Astrocyte of the spinal cord (primary cell): ENCODE measurements around the gene SEMA4G.
"Not testable (repeated sequence)": the region's sequence is repeated elsewhere in the genome, so short reads cannot be mapped to it uniquely, and the experiment has no call there.

Experiments
- DNase-seq: peaks from one replicate; pipeline ENCODE4 v3.0.0; 2011; ENCODE audit warnings: low read depth, low spot score
- H3K4me3 ChIP-seq: 2 replicates; pipeline ENCODE4 v1.5.1; 2011; ENCODE audit warnings: low read depth, mild to moderate bottlenecking, low read length, moderate library complexity
- in situ Hi-C: cut with HindIII; loops from 2 replicates; pipeline ENCODE4 v1.10.0; 2017; ENCODE audit warnings: low sequenced_read_pairs
- TF ChIP-seq, protein P1 (sequence below): IDR thresholded peaks from 2 replicates; pipeline ENCODE4 v1.5.1; 2012; ENCODE audit warnings: low read depth, mild to moderate bottlenecking, low read length, inconsistent platforms

Gene SEMA4G

DNA sequence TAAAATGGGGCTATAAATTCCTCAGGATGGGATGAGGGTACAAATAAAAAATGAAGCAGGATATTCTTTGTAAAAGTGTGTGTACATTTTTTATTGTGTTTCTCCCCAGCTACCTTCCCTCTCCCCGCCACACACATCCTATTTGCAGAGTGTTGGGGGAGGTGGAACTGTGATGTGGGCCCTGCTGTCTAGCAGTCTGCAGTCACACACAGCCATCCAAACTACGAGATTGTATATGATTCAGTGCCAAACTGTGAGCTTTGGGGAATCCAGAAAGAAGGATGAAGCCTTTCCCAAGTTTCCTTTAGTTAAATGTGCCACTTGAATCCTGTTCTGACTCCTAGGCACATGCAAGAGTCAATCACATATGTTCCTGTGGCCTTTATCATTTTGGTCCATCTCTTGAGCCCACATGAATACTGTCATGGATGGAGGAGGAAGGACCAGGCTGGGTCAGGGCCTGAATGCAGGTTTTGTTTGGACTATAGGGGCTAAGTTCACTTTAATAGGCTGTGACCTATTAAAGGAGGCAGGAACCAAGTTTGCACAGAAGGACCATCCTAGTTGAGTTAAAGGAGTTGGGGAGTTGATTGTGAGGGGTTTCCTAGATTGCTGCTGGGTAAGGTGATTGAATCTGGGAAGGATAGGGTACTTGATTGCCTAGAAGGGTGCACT lies 1.1 kb upstream of the SEMA4G start:
- DNase-seq, result no peak
- H3K4me3 ChIP-seq, result no peak overlapping the region
- in situ Hi-C loops, result no loop called here
- TF ChIP-seq, protein P1, sequence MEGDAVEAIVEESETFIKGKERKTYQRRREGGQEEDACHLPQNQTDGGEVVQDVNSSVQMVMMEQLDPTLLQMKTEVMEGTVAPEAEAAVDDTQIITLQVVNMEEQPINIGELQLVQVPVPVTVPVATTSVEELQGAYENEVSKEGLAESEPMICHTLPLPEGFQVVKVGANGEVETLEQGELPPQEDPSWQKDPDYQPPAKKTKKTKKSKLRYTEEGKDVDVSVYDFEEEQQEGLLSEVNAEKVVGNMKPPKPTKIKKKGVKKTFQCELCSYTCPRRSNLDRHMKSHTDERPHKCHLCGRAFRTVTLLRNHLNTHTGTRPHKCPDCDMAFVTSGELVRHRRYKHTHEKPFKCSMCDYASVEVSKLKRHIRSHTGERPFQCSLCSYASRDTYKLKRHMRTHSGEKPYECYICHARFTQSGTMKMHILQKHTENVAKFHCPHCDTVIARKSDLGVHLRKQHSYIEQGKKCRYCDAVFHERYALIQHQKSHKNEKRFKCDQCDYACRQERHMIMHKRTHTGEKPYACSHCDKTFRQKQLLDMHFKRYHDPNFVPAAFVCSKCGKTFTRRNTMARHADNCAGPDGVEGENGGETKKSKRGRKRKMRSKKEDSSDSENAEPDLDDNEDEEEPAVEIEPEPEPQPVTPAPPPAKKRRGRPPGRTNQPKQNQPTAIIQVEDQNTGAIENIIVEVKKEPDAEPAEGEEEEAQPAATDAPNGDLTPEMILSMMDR, result no peak

DNA sequence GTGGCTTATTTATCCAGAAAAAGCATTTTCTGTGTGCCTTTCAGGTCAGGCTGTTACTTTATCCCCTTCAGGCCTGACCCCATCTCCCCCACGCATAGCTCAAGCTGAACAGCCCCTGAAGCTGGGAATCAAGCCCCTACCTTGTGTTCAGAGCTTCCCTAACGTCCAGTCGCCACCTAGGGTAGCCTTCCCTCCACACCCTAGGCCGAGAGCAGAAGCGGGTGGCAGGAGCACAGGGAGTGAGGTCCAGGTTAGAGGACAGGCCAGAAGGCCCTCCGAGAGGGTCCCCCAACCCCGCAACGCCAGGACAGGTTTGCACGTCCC lies 479 bp upstream of the SEMA4G start:
- TF ChIP-seq, protein P1, result no peak
- in situ Hi-C loops, result no loop called here
- DNase-seq, result no peak
- peak overlapping the region; percentile 48 for H3K4me3 ChIP-seq

DNA sequence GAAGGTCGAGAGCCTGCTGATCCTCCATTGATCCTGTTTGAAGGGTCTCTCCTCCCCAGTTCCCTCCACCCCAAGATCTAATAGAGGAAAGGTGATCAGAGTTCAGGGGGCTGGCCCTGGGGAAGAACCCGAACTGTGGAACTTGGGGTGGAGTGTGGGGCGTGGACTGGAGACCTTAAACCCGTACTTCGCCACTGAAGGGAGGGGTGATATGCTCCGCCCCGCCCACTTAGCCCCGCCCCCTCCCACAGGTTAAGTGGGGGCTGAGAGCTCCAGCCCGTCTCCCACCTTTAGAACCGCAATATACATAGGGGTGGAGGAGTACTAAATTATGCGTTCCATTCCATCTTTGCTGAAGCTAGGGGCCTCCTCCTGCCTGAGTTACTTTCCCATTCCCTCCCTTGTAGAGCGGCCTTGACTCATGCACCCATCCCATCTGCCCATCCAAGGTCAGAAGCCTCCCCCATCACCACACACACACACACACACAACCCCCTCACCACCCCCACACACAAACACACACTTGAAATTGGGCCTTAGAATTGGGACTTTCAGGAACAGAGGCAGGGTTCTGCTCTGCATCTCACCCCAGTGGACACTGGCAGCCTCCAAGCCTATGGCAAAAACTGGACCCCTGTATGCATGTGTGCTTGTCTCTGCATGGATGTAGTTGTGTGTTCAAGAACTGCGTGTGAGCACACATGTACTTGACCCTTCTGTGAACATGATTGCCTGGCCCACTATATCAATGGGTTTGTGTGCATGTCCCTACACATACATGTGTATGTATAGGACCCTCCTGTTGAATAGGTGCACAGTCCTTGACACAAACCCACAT lies 991 bp downstream of the SEMA4G start:
- in situ Hi-C loops, result no loop called here
- DNase-seq, result no peak
- peak overlapping the region; percentile 48 for H3K4me3 ChIP-seq
- TF ChIP-seq, protein P1, result no peak

DNA sequence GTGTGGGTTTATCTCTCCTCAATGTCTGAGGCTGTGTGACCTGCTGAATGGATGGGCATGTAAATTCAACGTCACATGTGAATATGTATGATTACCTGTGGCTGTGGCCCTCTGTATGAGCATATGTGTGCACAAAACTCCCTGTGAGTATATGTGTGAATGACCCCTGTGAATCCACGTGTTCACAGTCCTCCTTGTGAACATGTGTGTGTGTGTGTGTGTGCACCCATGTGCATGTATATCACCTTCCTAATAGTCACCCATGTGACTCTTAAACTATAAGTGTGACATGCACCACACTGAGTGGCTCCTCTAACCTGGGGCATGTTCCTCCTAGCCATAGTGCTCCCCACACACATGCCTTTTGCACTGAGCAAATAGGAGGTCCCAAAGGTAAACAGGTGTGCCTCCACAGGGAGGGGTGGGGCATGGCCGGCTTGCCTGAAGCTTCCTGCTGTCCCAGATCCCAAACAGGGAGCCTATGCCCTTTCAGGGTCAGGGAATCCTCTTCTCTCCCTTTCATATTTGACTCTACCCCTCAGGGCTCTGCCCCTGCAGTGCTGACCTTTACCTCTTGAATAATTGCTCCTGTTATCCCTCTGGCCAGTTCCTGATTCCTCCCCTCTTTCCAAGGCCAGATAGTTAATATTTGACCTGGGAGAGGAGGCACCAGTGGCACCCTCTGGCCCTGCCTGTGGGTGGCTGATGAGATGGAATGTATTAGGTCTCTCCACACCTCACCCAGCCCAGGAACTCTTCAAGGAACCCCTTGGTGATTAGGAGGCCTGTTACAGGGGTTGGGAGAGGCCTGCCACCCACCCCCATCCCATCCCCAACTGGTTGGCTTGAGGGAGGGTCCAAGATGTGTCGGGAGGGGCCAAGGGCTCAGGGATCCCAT lies 1.9 kb downstream of the SEMA4G start:
- TF ChIP-seq, protein P1, result no peak
- in situ Hi-C loops, result no loop called here
- no peak for DNase-seq
- H3K4me3 ChIP-seq, result no peak overlapping the region

DNA sequence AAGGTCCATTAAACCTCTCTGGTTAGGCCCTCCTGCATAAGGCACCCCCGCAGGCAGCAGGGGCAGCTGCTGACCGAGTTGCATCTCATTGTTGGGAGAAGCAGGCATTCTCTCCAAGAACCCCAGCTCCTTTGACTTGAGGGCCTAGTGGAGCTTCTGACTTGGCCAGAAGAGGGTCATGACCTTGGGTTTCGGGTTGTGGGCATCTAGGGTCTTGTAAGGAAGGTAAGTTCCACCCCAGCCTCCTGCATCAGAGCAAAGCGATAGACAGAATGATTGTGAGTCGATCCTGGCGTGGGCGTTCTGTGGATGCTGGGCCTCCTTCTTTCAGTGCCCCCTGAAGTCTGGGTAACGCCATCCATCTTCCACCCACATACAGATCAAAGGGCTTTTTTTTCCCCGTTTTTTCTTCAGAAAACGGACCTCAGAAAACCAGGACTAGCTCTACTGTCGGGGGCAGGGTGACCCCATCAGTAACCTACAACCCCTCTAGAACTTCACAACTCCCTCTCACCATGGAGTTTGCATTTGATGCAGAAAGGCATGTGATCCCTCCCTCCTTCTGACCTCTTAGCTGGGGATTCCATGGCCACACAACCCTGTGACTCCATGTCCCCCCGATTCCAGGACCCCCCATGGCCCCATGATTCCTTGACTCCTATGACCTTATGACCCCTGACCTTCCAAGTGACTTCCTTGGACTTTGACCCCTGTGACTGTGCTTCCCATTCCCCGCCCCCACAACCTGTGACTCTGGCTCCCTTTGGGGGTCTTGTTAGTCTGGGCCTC lies 3.0 kb downstream of the SEMA4G start:
- TF ChIP-seq, protein P1, result no peak
- no peak overlapping the region for H3K4me3 ChIP-seq
- DNase-seq, result no peak
- in situ Hi-C loops, result no loop called here

DNA sequence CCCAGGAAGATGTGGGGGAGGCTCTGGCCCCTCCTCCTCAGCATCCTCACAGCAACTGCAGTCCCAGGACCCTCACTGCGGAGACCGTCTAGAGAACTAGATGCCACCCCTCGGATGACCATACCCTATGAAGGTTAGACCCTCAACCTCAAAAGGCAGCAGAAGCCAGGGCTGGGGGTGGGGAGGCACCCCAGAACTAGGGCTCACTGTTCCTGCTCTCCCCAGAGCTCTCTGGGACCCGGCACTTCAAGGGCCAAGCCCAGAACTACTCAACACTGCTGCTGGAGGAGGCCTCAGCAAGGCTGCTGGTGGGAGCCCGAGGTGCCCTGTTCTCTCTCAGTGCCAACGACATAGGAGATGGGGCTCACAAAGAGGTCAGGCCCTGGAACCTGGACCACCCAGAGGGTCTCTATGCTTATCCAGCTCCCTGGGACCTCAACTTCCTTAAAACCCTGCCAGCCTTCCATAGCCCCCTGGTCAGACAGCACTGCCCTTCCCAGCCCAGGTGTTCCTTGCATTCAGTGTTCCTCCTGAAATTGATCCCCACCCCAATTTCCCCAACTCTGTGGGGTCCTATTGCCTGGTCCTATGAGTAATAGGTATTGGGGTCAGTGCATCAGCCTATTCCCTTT lies 3.7 kb downstream of the SEMA4G start:
- DNase-seq, result no peak
- H3K4me3 ChIP-seq, result no peak overlapping the region
- TF ChIP-seq, protein P1, result no peak
- in situ Hi-C loops, result no loop called here

DNA sequence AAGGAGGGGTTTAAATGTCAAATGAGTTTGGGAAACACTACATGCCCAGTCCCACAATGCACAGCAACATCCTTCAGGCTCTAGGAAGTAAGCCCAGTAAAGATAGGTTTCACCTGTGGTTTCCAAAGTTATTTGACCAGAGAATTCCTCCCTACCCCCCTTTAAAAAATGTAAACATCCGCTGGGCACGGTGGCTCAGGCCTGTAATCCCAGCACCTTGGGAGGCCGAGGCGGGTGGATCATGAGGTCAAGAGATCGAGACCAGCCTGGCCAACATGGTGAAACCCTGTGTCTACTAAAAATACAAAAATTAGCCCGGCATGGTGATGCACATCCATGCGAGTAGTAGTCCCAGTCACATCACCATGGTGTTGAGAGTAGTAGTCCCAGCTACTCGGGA lies 6.1 kb downstream of the SEMA4G start:
- H3K4me3 ChIP-seq, in situ Hi-C loops, DNase-seq: not testable (repeated sequence)
